OCI-LY1 (cell line): ENCODE measurements around the gene MADD.

Experiments used
- H2AFZ ChIP-seq: fragments of 200-600 bp; sonication (generic), shearing (Covaris generic); 2 replicates; pipeline ENCODE4 v1.6.0; 2014; ENCODE audit warnings: antibody characterized with exemption, mild to moderate bottlenecking, low read length
- H3F3A ChIP-seq: fragments of 200-600 bp; sonication (generic), shearing (Covaris generic); 2 replicates; pipeline ENCODE4 v1.6.0; 2014; ENCODE audit warnings: mild to moderate bottlenecking, antibody characterized with exemption, low read length, moderate library complexity; ENCODE audit not compliant: insufficient read depth
- H3K27ac ChIP-seq: fragments of 200-600 bp; sonication (generic); 2 replicates; pipeline ENCODE4 v1.5.1; 2014; ENCODE audit warnings: low read length, mixed run types, mild to moderate bottlenecking, low read depth; ENCODE audit not compliant: poor library complexity, severe bottlenecking
- H3K27me3 ChIP-seq: fragments of 200-600 bp; sonication (generic); 2 replicates; pipeline ENCODE4 v1.6.0; 2014; ENCODE audit warnings: antibody characterized with exemption, mild to moderate bottlenecking, low read length, moderate library complexity; ENCODE audit not compliant: insufficient read depth
- H3K36me3 ChIP-seq: fragments of 200-600 bp; sonication (generic); 2 replicates; pipeline ENCODE4 v1.6.1; 2014; ENCODE audit warnings: mild to moderate bottlenecking, antibody characterized with exemption, low read length, moderate library complexity, mixed read lengths; ENCODE audit not compliant: insufficient read depth
- H3K4me1 ChIP-seq: fragments of 200-600 bp; sonication (generic); 2 replicates; pipeline ENCODE4 v1.5.1; 2014; ENCODE audit warnings: mild to moderate bottlenecking, low read length, moderate library complexity; ENCODE audit not compliant: insufficient read depth, severe bottlenecking
- H3K4me2 ChIP-seq: fragments of 200-600 bp; sonication (generic), shearing (Covaris generic); 2 replicates; pipeline ENCODE4 v1.6.1; 2014; ENCODE audit warnings: low read length
- H3K4me3 ChIP-seq: fragments of 200-600 bp; sonication (generic); 2 replicates; pipeline ENCODE4 v1.5.1; 2014; ENCODE audit warnings: low read length, low read depth, mild to moderate bottlenecking, mixed read lengths; ENCODE audit not compliant: poor library complexity, severe bottlenecking
- H3K79me2 ChIP-seq: fragments of 200-600 bp; shearing (Covaris generic); 2 replicates; pipeline ENCODE4 v1.6.1; 2016; ENCODE audit warnings: mixed run types, low read length, mixed read lengths; ENCODE audit not compliant: insufficient read depth
- H3K9ac ChIP-seq: fragments of 200-600 bp; sonication (generic), shearing (Covaris generic); 2 replicates; pipeline ENCODE4 v1.6.1; 2014; ENCODE audit warnings: mild to moderate bottlenecking, low read length, mixed read lengths
- H3K9me2 ChIP-seq: fragments of 200-600 bp; sonication (generic), shearing (Covaris generic); 2 replicates; pipeline ENCODE4 v1.6.1; 2014; ENCODE audit warnings: low read depth, mild to moderate bottlenecking, low read length, mixed read lengths
- H3K9me3 ChIP-seq: fragments of 200-600 bp; shearing (Covaris generic); 2 replicates; pipeline ENCODE4 v1.6.1; 2014; ENCODE audit warnings: low read length, mixed read lengths
- H4K20me1 ChIP-seq: fragments of 200-600 bp; sonication (generic), shearing (Covaris generic); 2 replicates; pipeline ENCODE4 v1.6.0; 2016; ENCODE audit warnings: mild to moderate bottlenecking, low read length; ENCODE audit not compliant: insufficient read depth
- EZH2 ChIP-seq: fragments of 200-600 bp; sonication (generic), shearing (Covaris generic); IDR thresholded peaks from 2 replicates; pipeline ENCODE4 v1.8.0; 2017; ENCODE audit warnings: borderline replicate concordance, mixed run types, mild to moderate bottlenecking, antibody characterized with exemption, low read length, moderate library complexity, mixed read lengths
- TF ChIP-seq, protein P1 (sequence below): fragments of 200-600 bp; sonication (generic), shearing (Covaris generic); IDR thresholded peaks from 2 replicates; pipeline ENCODE4 v1.5.1; 2017; ENCODE audit warnings: mild to moderate bottlenecking, antibody characterized with exemption, low read length, moderate library complexity, mixed read lengths

The MADD gene

GRCh38 chr11:47305734-47306483 is 36.0 kb downstream of the MADD start:
- Histone ChIP-seq H3K9ac (no peak overlapping the region), H3K27me3 (no peaks in the 10 kb centered on the region), H4K20me1 (no peaks in the 10 kb centered on the region), H3K4me3 (no peak overlapping the region), H2AFZ (no peak overlapping the region), H3K36me3 (peaks cover 87% of the 10 kb centered on the region), H3K4me2 (no peak overlapping the region), H3K79me2 (no peaks in the 10 kb centered on the region), H3F3A (no peaks in the 10 kb centered on the region), H3K27ac (no peak overlapping the region), H3K9me3 (no peaks in the 10 kb centered on the region), H3K9me2 (no peaks in the 10 kb centered on the region), H3K4me1 (no peaks in the 10 kb centered on the region)
- TF ChIP-seq, protein P1, sequence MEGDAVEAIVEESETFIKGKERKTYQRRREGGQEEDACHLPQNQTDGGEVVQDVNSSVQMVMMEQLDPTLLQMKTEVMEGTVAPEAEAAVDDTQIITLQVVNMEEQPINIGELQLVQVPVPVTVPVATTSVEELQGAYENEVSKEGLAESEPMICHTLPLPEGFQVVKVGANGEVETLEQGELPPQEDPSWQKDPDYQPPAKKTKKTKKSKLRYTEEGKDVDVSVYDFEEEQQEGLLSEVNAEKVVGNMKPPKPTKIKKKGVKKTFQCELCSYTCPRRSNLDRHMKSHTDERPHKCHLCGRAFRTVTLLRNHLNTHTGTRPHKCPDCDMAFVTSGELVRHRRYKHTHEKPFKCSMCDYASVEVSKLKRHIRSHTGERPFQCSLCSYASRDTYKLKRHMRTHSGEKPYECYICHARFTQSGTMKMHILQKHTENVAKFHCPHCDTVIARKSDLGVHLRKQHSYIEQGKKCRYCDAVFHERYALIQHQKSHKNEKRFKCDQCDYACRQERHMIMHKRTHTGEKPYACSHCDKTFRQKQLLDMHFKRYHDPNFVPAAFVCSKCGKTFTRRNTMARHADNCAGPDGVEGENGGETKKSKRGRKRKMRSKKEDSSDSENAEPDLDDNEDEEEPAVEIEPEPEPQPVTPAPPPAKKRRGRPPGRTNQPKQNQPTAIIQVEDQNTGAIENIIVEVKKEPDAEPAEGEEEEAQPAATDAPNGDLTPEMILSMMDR, result no peak
- TF ChIP-seq EZH2, result no peak

DNA sequence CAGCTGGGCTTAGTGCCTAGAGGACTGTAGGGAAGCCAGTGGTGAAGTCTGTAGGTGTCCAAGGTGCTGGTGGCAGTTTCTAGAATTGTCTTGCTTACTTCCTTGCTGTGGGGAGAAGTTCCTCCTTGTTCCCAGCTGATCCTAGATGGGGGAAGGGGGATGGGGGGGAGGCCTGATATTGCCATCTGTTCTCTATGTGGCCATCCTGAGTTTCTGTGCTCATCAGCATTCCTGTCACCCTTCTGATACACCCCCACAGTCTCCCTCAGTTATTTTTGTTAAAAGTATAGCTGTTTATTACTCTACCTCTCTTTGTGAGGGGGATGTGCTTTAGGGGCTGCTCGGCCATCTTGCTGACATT is 36.5 kb downstream of the MADD start:
- Histone ChIP-seq H3K27me3 (no peaks in the 10 kb centered on the region), H3K36me3 (peaks cover 87% of the 10 kb centered on the region), H3K4me1 (no peaks in the 10 kb centered on the region), H3K79me2 (no peaks in the 10 kb centered on the region), H3F3A (no peaks in the 10 kb centered on the region), H4K20me1 (no peaks in the 10 kb centered on the region), H3K9me2 (no peaks in the 10 kb centered on the region), H3K9me3 (no peaks in the 10 kb centered on the region), H3K4me3 (no peak overlapping the region), H3K9ac (no peak overlapping the region), H2AFZ (no peak overlapping the region), H3K27ac (no peak overlapping the region), H3K4me2 (no peak overlapping the region)
- TF ChIP-seq EZH2, result no peak
- TF ChIP-seq, protein P1, result no peak

DNA sequence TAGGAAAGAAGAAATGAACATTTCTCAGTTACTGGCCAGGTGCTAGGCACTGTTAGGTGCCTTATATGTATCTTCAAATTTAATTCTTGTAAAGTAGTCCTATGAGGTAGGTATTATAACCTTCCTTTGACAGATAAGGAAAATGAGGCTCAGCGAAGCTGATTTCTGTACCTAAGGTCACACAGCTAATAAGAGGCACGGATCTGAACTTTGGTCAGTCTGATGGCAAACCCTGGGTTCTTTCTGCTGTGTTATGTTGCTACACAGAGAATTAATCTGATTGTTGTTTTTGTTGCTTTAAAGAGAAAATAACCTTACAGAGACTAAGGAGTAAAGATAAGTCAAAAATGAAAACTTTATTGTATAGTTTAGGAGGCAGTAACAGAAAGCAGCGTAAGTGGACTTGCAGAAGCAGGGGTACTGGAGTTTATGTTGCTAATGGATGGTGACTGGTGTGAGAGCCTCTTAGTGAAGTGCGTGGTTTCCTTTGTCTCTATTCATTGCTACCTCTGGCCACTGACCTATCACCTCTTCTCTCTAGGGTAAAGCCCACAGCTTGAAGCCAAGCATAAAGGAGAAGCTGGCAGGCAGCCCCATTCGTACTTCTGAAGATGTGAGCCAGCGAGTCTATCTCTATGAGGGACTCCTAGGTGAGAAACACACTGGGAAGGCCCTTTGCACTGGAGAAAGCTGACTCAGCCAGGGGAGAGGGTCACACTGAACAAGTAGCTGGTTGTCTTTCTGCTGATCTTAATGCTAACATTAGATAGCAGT is 38.3 kb downstream of the MADD start:
- no peak overlapping the region for H3K4me2 ChIP-seq
- H2AFZ ChIP-seq, result no peak overlapping the region
- H3K79me2 ChIP-seq, result no peaks in the 10 kb centered on the region
- H3K4me3 ChIP-seq, result no peak overlapping the region
- no peaks in the 10 kb centered on the region for H3K9me3 ChIP-seq
- H4K20me1 ChIP-seq, result no peaks in the 10 kb centered on the region
- no peaks in the 10 kb centered on the region for H3K9me2 ChIP-seq
- H3K27ac ChIP-seq, result no peak overlapping the region
- no peak overlapping the region for H3K9ac ChIP-seq
- no peaks in the 10 kb centered on the region for H3K4me1 ChIP-seq
- no peaks in the 10 kb centered on the region for H3K27me3 ChIP-seq
- H3K36me3 ChIP-seq, result peaks cover 75% of the 10 kb centered on the region
- TF ChIP-seq, protein P1, result no peak
- TF ChIP-seq EZH2, result no peak
- H3F3A ChIP-seq, result no peaks in the 10 kb centered on the region
